GM23248 (cell line): Measurements from ENCODE around the gene FOXN3. TPM values are rescaled to one million over a fixed set of nuclear protein-coding genes. Genes with fewer than 3 reads are reported as not detected.

Experiments used
- DNase-seq: peaks from one replicate; pipeline ENCODE4 v3.0.0-alpha.2; 2015
- H2AFZ ChIP-seq: fragments of 200-600 bp; sonication (generic); 2 replicates; pipeline ENCODE4 v1.6.1; 2016; ENCODE audit warnings: antibody characterized with exemption
- H3F3A ChIP-seq: fragments of 200-600 bp; sonication (generic); 2 replicates; pipeline ENCODE4 v1.6.1; 2016; ENCODE audit warnings: mild to moderate bottlenecking, antibody characterized with exemption, mixed run types; ENCODE audit not compliant: insufficient read depth
- H3K27ac ChIP-seq: fragments of 200-600 bp; sonication (generic); 2 replicates; pipeline ENCODE4 v1.5.1; 2016; ENCODE audit warnings: mild to moderate bottlenecking
- H3K27me3 ChIP-seq: fragments of 200-600 bp; sonication (generic); replicated peaks from 2 replicates; pipeline ENCODE4 v1.6.1; 2016; ENCODE audit warnings: mild to moderate bottlenecking; ENCODE audit not compliant: insufficient read depth
- H3K36me3 ChIP-seq: fragments of 200-600 bp; sonication (generic); 2 replicates; pipeline ENCODE4 v1.6.1; 2016; ENCODE audit warnings: low read depth, mild to moderate bottlenecking
- H3K4me1 ChIP-seq: fragments of 200-600 bp; sonication (generic); 2 replicates; pipeline ENCODE4 v1.6.1; 2016; ENCODE audit warnings: mild to moderate bottlenecking; ENCODE audit not compliant: insufficient read depth
- H3K4me2 ChIP-seq: fragments of 200-600 bp; sonication (generic); one replicate; pipeline ENCODE4 v1.6.1; 2016; ENCODE audit warnings: mild to moderate bottlenecking; ENCODE audit not compliant: unreplicated experiment
- H3K4me3 ChIP-seq: fragments of 200-600 bp; sonication (generic); 2 replicates; pipeline ENCODE4 v1.5.1; 2016; ENCODE audit warnings: mild to moderate bottlenecking
- H3K79me2 ChIP-seq: fragments of 200-600 bp; sonication (generic); 2 replicates; pipeline ENCODE4 v1.6.1; 2016; ENCODE audit warnings: mild to moderate bottlenecking; ENCODE audit not compliant: insufficient read depth
- H3K9ac ChIP-seq: fragments of 200-600 bp; sonication (generic); 2 replicates; pipeline ENCODE4 v1.6.1; 2016; ENCODE audit warnings: mild to moderate bottlenecking
- H3K9me2 ChIP-seq: fragments of 200-600 bp; sonication (generic); 2 replicates; pipeline ENCODE4 v1.6.1; 2016; ENCODE audit warnings: mixed run types, mild to moderate bottlenecking, moderate library complexity; ENCODE audit not compliant: insufficient read depth
- H3K9me3 ChIP-seq: fragments of 200-600 bp; sonication (generic); one replicate; pipeline ENCODE4 v1.6.1; 2017; ENCODE audit warnings: low read depth
- H4K20me1 ChIP-seq: fragments of 200-600 bp; sonication (generic); 2 replicates; pipeline ENCODE4 v1.6.0; 2016; ENCODE audit not compliant: insufficient read depth
- EZH2 ChIP-seq: fragments of 200-600 bp; sonication (generic); IDR thresholded peaks from 2 replicates; pipeline ENCODE4 v1.6.1; 2018; ENCODE audit warnings: antibody characterized with exemption, mild to moderate bottlenecking; ENCODE audit not compliant: insufficient read depth, poor library complexity, severe bottlenecking
- EZH2phosphoT487 ChIP-seq: fragments of 200-600 bp; sonication (generic); IDR thresholded peaks from 2 replicates; pipeline ENCODE4 v1.6.1; 2018; ENCODE audit warnings: antibody characterized with exemption, moderate library complexity, mild to moderate bottlenecking, low read depth; ENCODE audit not compliant: insufficient read depth
- WGBS, 2 experiments: methylation state at CpG; one replicate each; pipeline ENCODE4 v1.1.6; 2015 to 2017; ENCODE audit warnings: low lambda C conversion rate in 2 of 2, low coverage in 1 of 2; ENCODE audit errors: missing lambda C conversion rate in 2 of 2; 5-methylcytosine and 5-hydroxymethylcytosine counted together
- in situ Hi-C: fragments of 300-500 bp; cut with MboI; formaldehyde crosslinking; loops from 2 replicates; pipeline ENCODE4 v1.15.0; 2020
- polyA plus RNA-seq: library from polyadenylated mRNA; unstranded; fragments of >200 nt; fragmentation: Nextera tagmentation; extraction: Ambion mirVana; gene quantifications from 2 replicates; pipeline ENCODE4 v1.2.1, GENCODE V29; 2016
- total RNA-seq: library from RNA; depleted of rRNA; stranded (reverse); fragments of >200 nt; shearing (Covaris generic); gene quantifications from 2 replicates; pipeline ENCODE4 v1.2.3, GENCODE V29; 2014

The FOXN3 gene
- total and polyA plus RNA-seq, 2 experiments from 2014 or later = 18.6 to 19.0 TPM

DNA sequence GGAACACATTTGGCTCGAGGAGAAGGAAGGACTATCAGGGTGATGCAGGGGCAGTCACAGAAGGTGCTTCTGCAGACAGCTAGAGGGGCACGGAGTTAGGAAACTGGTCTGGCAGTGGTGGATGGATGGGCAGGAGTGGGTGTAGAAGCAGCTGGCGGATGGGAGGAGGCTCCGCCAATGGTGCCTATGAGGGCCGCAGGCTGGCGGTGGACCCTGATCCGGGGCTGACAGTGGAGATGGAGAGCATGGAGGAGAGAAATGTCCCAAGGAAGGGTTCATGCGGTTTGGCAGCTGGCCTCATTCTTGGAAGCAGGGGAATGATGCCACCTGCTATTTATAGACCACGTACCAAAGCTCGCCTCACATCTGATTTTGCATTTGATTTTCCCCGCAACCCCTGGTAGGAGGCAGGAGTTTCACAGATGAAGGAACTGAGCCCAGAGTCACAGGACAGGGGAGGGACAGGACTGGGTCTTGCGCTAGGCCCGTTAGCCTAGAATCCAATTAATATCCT, 237.1 kb downstream of the FOXN3 start:
- H3K9me2 ChIP-seq = no peaks in the 10 kb centered on the region
- in situ Hi-C loops = no loop called here
- no peak for DNase-seq
- no peak overlapping the region for H3K27ac ChIP-seq
- H3F3A ChIP-seq = no peaks in the 10 kb centered on the region
- H3K9ac ChIP-seq = no peak overlapping the region
- H2AFZ ChIP-seq = no peak overlapping the region
- no peaks in the 10 kb centered on the region for H4K20me1 ChIP-seq
- H3K4me2 ChIP-seq = no peak overlapping the region
- H3K9me3 ChIP-seq = no peaks in the 10 kb centered on the region
- no peaks in the 10 kb centered on the region; the same call in 1 of the 2 replicates for H3K4me1 ChIP-seq
- no peaks in the 10 kb centered on the region for H3K79me2 ChIP-seq
- TF ChIP-seq EZH2phosphoT487 (no peak), EZH2 (no peak)
- H3K27me3 ChIP-seq = no peaks in the 10 kb centered on the region
- no peaks in the 10 kb centered on the region for H3K36me3 ChIP-seq
- no peak overlapping the region for H3K4me3 ChIP-seq
- WGBS, 2 experiments = 93 to 94% methylated on average over 13 of the region's 13 CpGs

DNA sequence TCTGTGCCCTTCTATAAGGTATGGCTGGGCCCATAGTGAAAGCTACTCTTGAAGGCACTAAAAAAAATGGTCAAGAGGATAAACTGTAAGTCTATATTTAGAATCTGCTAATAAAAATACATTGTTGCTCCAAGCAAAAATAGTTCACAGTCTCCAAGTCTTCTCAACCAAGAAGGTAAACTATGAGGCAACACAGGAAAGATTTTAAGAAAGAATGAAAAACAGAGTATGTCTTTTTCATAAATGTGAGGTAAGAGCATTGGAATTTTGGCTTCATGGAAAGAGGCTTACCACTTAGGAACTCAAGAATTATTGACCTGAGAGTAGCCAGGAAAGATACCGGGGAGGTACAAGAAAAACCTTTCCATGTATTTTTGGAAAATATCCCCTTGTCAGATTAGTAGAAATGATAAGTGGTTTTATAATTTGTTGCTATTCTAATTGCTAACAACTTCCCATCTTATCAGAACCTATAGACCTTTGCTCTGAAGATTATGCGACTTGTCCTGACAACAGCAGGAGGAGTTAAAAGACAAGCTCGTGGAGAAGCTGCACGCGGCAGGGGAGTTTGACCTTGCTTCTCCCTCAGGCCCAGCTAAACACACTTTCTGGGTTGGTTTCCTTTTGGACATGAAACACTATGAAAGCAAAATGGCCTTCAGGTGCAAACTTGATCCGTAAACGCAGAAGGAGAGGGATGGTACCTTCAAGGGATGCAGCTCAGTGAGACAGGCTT, 238.1 kb downstream of the FOXN3 start:
- no peak overlapping the region for H2AFZ ChIP-seq
- no peaks in the 10 kb centered on the region for H3K9me3 ChIP-seq
- DNase-seq = peak; percentile 15
- TF ChIP-seq EZH2phosphoT487 = no peak
- TF ChIP-seq EZH2 = no peak
- H3K4me1 ChIP-seq = no peaks in the 10 kb centered on the region; the same call in 1 of the 2 replicates
- in situ Hi-C loops = no loop called here
- no peaks in the 10 kb centered on the region for H3F3A ChIP-seq
- no peaks in the 10 kb centered on the region for H3K79me2 ChIP-seq
- H3K27ac ChIP-seq = no peak overlapping the region
- no peaks in the 10 kb centered on the region for H3K36me3 ChIP-seq
- no peak overlapping the region for H3K4me3 ChIP-seq
- no peak overlapping the region for H3K4me2 ChIP-seq
- no peaks in the 10 kb centered on the region for H3K27me3 ChIP-seq
- WGBS, 2 experiments = 92 to 93% methylated on average over 7 of the region's 7 CpGs
- no peaks in the 10 kb centered on the region for H4K20me1 ChIP-seq
- no peak overlapping the region for H3K9ac ChIP-seq
- no peaks in the 10 kb centered on the region for H3K9me2 ChIP-seq

DNA sequence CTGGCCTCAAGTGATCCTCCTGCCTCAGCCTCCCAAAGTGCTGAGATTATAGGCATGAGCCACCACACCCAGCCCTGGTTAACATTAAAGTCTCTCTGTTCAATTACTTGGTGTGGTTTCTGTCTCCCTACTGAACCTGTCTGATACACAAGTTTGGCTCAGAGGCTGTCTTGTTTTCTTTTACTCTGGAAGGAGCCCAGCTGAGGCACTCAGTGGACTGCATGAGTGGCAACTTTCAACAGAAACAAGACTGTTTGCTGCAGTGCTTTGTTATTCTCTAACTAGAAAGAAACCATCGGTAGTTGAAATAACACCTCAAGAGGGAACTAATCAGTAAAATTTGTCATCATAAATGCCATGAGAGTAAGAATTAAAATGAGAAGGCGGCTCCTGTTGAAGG, 238.7 kb downstream of the FOXN3 start:
- Histone ChIP-seq H3K27me3 (no peaks in the 10 kb centered on the region), H3K4me2 (no peak overlapping the region), H3K4me1 (no peaks in the 10 kb centered on the region; the same call in 1 of the 2 replicates), H3K36me3 (no peaks in the 10 kb centered on the region), H3K4me3 (no peak overlapping the region), H3K79me2 (no peaks in the 10 kb centered on the region), H3K9ac (no peak overlapping the region), H4K20me1 (no peaks in the 10 kb centered on the region), H3K9me2 (no peaks in the 10 kb centered on the region), H3K9me3 (no peaks in the 10 kb centered on the region), H3F3A (no peaks in the 10 kb centered on the region), H3K27ac (no peak overlapping the region), H2AFZ (no peak overlapping the region)
- no peak for DNase-seq
- WGBS, 2 experiments = 95 to 98% methylated on average over 2 of the region's 2 CpGs
- TF ChIP-seq EZH2phosphoT487 (no peak), EZH2 (no peak)
- in situ Hi-C loops = no loop called here

DNA sequence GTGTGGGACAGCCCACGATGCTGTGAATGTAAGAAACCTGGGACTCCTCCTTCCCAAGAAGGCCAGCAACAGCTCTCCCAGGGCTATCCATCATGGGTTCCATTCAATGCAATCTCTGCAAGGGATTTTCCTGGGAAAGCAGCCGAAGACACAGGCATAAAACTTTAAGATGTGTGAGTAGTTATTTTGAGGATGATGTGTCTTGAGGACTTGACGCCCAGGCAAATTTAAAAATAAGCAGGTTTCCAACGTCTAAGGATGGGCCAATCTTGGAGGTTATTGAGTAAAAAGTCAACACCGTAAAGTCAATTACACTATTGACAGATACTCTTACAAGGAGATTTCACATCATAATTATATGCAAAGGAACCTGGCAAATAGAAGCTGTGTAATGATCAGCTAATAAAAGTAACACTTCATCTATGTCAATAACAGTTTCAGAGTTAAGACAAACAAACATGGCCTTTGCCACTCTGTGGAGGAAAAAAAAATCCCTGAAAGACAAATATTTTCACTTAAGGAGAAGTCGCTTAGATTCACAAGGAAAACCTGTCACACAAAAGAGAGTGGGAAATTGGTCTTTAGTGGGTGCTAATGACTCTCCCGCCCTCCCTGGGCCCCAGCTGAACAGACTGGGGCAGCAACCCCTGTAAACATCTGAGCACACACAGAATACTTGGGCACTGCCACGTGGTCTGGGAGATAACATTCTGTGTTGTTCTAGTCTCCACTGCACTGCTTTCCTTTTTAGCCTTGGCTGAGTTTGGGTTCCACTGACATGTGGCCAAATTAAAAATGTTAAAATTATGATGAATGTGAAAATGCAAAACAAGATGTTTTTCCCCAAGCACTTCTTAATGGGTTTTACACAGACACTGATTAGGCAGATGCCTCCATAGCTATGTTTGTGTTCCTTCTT, 240.9 kb downstream of the FOXN3 start:
- 72 to 76% methylated on average over 8 of the region's 8 CpGs for WGBS, 2 experiments
- Histone ChIP-seq H4K20me1 (no peaks in the 10 kb centered on the region), H3K4me2 (no peak overlapping the region), H3K9me2 (no peaks in the 10 kb centered on the region), H3K27ac (no peak overlapping the region), H3K36me3 (0 out of 2 replicates have a peak, but pooled peaks cover 2% of the 10 kb centered on the region), H3K9ac (no peak overlapping the region), H3K79me2 (no peaks in the 10 kb centered on the region), H3F3A (no peaks in the 10 kb centered on the region), H3K9me3 (no peaks in the 10 kb centered on the region), H3K27me3 (no peaks in the 10 kb centered on the region), H2AFZ (no peak overlapping the region), H3K4me3 (no peak overlapping the region), H3K4me1 (peaks cover 4% of the 10 kb centered on the region)
- no peak for DNase-seq
- in situ Hi-C loops = no loop called here
- TF ChIP-seq EZH2phosphoT487 (no peak), EZH2 (no peak)
